HEK293 (cell line): ENCODE results near the gene NOC4L.

ENCODE experiments used
- CTCF ChIP-seq: fragments of 450-650 bp; formaldehyde crosslinking; IDR thresholded peaks from 2 replicates; pipeline ENCODE4 v1.5.1; 2016; ENCODE audit warnings: missing biosample characterization, missing genetic modification characterization
- TSHZ1 ChIP-seq: fragments of 450-650 bp; formaldehyde crosslinking; IDR thresholded peaks from 2 replicates; pipeline ENCODE4 v1.5.1; 2016; ENCODE audit warnings: missing biosample characterization, missing genetic modification characterization, borderline replicate concordance
- ZIC2 ChIP-seq: fragments of 450-650 bp; formaldehyde crosslinking; IDR thresholded peaks from 2 replicates; pipeline ENCODE4 v1.5.1; 2016; ENCODE audit warnings: missing biosample characterization, missing genetic modification characterization
- ZNF112 ChIP-seq: fragments of 450-650 bp; formaldehyde crosslinking; IDR thresholded peaks from 2 replicates; pipeline ENCODE4 v1.5.0; 2017; ENCODE audit warnings: missing biosample characterization, missing genetic modification characterization
- ZNF174 ChIP-seq: fragments of 450-650 bp; formaldehyde crosslinking; IDR thresholded peaks from 2 replicates; pipeline ENCODE4 v1.5.0; 2017; ENCODE audit warnings: missing biosample characterization, mild to moderate bottlenecking, missing genetic modification characterization
- ZNF248 ChIP-seq: fragments of 450-650 bp; formaldehyde crosslinking; IDR thresholded peaks from 2 replicates; pipeline ENCODE4 v1.5.1; 2017; ENCODE audit warnings: missing biosample characterization, missing genetic modification characterization
- ZNF777 ChIP-seq: fragments of 450-650 bp; formaldehyde crosslinking; IDR thresholded peaks from 2 replicates; pipeline ENCODE4 v1.5.1; 2017; ENCODE audit warnings: missing biosample characterization, missing genetic modification characterization, borderline replicate concordance
- TF ChIP-seq, protein P1 (sequence below): fragments of 450-650 bp; formaldehyde crosslinking; IDR thresholded peaks from 2 replicates; pipeline ENCODE4 v1.5.1; 2017; ENCODE audit warnings: missing biosample characterization, missing genetic modification characterization
- TF ChIP-seq, protein P2 (sequence below): fragments of 450-650 bp; formaldehyde crosslinking; IDR thresholded peaks from 2 replicates; pipeline ENCODE4 v1.5.1; 2016; ENCODE audit warnings: missing biosample characterization, missing genetic modification characterization, low read depth
- TF ChIP-seq, protein P3 (sequence below): fragments of 450-650 bp; formaldehyde crosslinking; IDR thresholded peaks from 2 replicates; pipeline ENCODE4 v1.5.1; 2016; ENCODE audit warnings: missing biosample characterization, missing genetic modification characterization

DNA sequence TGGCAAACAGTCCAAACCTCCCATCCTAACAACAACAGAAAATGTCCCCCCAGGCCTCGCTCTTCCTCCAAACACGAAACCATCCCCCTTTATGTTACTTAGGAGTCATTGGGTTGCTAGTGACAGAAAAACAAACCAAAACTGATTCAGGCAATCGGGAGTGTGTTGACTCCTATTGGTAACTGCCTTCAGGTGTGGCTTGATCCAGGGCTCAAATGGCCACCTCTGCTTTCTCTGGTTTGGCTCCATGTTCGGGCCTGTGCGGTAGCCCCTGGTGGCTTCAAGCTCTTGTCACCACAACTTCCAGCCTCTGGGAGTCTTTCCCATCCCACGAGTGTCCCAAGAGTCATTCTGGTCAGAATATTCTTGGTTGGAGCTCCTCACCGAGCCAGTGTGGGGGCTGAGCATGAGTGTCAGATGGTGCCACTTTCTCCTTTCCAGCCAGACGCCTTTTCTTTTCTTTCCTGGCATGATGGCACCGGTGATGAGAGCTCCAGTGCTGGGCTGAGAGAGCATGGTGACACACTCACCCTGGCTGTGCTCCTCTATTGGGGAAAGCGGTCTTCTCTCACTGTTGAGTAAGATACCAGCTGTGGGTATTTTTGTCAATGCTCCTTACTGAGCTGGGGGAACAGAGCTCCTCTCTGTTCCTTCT, 38.6 kb downstream of the NOC4L start:
- TF ChIP-seq CTCF (tag by site-specific recombination) (no peak), ZNF777 (tag by site-specific recombination) (no peak), ZNF112 (tag by site-specific recombination) (no peak), ZIC2 (tag by site-specific recombination) (no peak), ZNF248 (no peak), ZNF174 (tag by site-specific recombination) (no peak), TSHZ1 (tag by site-specific recombination) (no peak)
- TF ChIP-seq, protein P1, sequence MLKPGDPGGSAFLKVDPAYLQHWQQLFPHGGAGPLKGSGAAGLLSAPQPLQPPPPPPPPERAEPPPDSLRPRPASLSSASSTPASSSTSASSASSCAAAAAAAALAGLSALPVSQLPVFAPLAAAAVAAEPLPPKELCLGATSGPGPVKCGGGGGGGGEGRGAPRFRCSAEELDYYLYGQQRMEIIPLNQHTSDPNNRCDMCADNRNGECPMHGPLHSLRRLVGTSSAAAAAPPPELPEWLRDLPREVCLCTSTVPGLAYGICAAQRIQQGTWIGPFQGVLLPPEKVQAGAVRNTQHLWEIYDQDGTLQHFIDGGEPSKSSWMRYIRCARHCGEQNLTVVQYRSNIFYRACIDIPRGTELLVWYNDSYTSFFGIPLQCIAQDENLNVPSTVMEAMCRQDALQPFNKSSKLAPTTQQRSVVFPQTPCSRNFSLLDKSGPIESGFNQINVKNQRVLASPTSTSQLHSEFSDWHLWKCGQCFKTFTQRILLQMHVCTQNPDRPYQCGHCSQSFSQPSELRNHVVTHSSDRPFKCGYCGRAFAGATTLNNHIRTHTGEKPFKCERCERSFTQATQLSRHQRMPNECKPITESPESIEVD (tag by site-specific recombination), result no peak
- TF ChIP-seq, protein P2, sequence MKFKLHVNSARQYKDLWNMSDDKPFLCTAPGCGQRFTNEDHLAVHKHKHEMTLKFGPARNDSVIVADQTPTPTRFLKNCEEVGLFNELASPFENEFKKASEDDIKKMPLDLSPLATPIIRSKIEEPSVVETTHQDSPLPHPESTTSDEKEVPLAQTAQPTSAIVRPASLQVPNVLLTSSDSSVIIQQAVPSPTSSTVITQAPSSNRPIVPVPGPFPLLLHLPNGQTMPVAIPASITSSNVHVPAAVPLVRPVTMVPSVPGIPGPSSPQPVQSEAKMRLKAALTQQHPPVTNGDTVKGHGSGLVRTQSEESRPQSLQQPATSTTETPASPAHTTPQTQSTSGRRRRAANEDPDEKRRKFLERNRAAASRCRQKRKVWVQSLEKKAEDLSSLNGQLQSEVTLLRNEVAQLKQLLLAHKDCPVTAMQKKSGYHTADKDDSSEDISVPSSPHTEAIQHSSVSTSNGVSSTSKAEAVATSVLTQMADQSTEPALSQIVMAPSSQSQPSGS (tag by site-specific recombination), result no peak
- TF ChIP-seq, protein P3, sequence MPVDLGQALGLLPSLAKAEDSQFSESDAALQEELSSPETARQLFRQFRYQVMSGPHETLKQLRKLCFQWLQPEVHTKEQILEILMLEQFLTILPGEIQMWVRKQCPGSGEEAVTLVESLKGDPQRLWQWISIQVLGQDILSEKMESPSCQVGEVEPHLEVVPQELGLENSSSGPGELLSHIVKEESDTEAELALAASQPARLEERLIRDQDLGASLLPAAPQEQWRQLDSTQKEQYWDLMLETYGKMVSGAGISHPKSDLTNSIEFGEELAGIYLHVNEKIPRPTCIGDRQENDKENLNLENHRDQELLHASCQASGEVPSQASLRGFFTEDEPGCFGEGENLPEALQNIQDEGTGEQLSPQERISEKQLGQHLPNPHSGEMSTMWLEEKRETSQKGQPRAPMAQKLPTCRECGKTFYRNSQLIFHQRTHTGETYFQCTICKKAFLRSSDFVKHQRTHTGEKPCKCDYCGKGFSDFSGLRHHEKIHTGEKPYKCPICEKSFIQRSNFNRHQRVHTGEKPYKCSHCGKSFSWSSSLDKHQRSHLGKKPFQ (tag by site-specific recombination), result no peak
